Measurements from ENCODE around the gene MAD2L1.

GRCh38 chr4:120066517-120067340, at the start of gene MAD2L1:
- TF ChIP-seq CTCF (IDR thresholded peaks at IDR 0.05) (no peak), POLR2A (IDR thresholded peaks at IDR 0.05) (peak; percentile 89), POLR2AphosphoS5 (IDR thresholded peaks at IDR 0.05) (peak; percentile 83 to 94 (median 87))
